Neuronal stem cell (in vitro differentiated cells): ENCODE results near the gene SLC35E1. TPM values are rescaled to one million over a fixed set of nuclear protein-coding genes. Genes with fewer than 3 reads are reported as not detected.

ENCODE experiments used
- DNase-seq: peaks from one replicate; pipeline ENCODE4 v3.0.0-alpha.2; 2013; ENCODE audit warnings: low spot score
- H2AFZ ChIP-seq: one replicate; pipeline ENCODE4 v1.6.1; 2013; ENCODE audit warnings: mild to moderate bottlenecking, low read length, inconsistent platforms
- H2AK5ac ChIP-seq: 2 replicates; pipeline ENCODE4 v1.6.1; 2013; ENCODE audit warnings: low read depth, mild to moderate bottlenecking, inconsistent platforms, low read length, moderate library complexity, mixed read lengths
- H2BK120ac ChIP-seq: 2 replicates; pipeline ENCODE4 v1.6.1; 2013; ENCODE audit warnings: low read depth, mild to moderate bottlenecking, inconsistent platforms, low read length, moderate library complexity, mixed read lengths
- H2BK12ac ChIP-seq: one replicate; pipeline ENCODE4 v1.6.1; 2013; ENCODE audit warnings: low read length, inconsistent platforms
- H2BK15ac ChIP-seq: 2 replicates; pipeline ENCODE4 v1.6.1; 2013; ENCODE audit warnings: mild to moderate bottlenecking, low read length, inconsistent platforms, mixed read lengths
- H2BK5ac ChIP-seq: one replicate; pipeline ENCODE4 v1.6.1; 2013; ENCODE audit warnings: inconsistent platforms, mild to moderate bottlenecking, low read length, moderate library complexity
- H3K14ac ChIP-seq: one replicate; pipeline ENCODE4 v1.6.1; 2013; ENCODE audit warnings: low read length, inconsistent platforms
- H3K18ac ChIP-seq: 2 replicates; pipeline ENCODE4 v1.6.1; 2013; ENCODE audit warnings: low read length, inconsistent platforms
- H3K23ac ChIP-seq: 2 replicates; pipeline ENCODE4 v1.6.1; 2013; ENCODE audit warnings: low read depth, mild to moderate bottlenecking, mixed read lengths, low read length, inconsistent platforms; ENCODE audit not compliant: poor library complexity
- H3K27ac ChIP-seq: replicated peaks from 3 replicates; pipeline ENCODE4 v1.5.1; 2013; ENCODE audit warnings: low read length, inconsistent platforms
- H3K27me3 ChIP-seq, 3 experiments: 2 replicates each; pipeline ENCODE4 v1.6.1; 2013; ENCODE audit warnings: low read length in 3 of 3, mild to moderate bottlenecking in 2 of 3, inconsistent platforms in 1 of 3, low read depth in 1 of 3, mixed read lengths in 1 of 3, moderate library complexity in 1 of 3; ENCODE audit not compliant: control insufficient read depth in 3 of 3, insufficient read depth in 3 of 3
- H3K36me3 ChIP-seq, 2 donors: replicated peaks in 1 of 2; 2 replicates each; pipeline ENCODE4 v1.6.1; 2013; ENCODE audit warnings: low read length in 2 of 2; ENCODE audit not compliant: control insufficient read depth in 2 of 2, insufficient read depth in 2 of 2
- H3K4ac ChIP-seq: 2 replicates; pipeline ENCODE4 v1.6.1; 2013; ENCODE audit warnings: inconsistent platforms, mild to moderate bottlenecking, low read length, moderate library complexity
- H3K4me1 ChIP-seq, 2 donors: 1 replicate in 1 of 2; 2 replicates in 1 of 2; pipeline ENCODE4 v1.6.1; 2013; ENCODE audit warnings: low read length in 2 of 2, low read depth in 1 of 2; ENCODE audit not compliant: control insufficient read depth in 2 of 2, insufficient read depth in 1 of 2
- H3K4me2 ChIP-seq: one replicate; pipeline ENCODE4 v1.6.1; 2013; ENCODE audit warnings: mild to moderate bottlenecking, low read length, inconsistent platforms; ENCODE audit not compliant: insufficient read depth, poor library complexity, severe bottlenecking
- H3K4me3 ChIP-seq, 2 donors: 2 replicates each; pipeline ENCODE4 v1.5.1; 2013; ENCODE audit warnings: low read length in 2 of 2, mild to moderate bottlenecking in 2 of 2, inconsistent platforms in 1 of 2, moderate library complexity in 1 of 2
- H3K79me1 ChIP-seq: one replicate; pipeline ENCODE4 v1.6.1; 2013; ENCODE audit warnings: low read depth, mild to moderate bottlenecking, inconsistent platforms, low read length, moderate library complexity
- H3K9ac ChIP-seq: one replicate; pipeline ENCODE4 v1.6.1; 2013; ENCODE audit warnings: mild to moderate bottlenecking, low read depth, low read length, inconsistent platforms; ENCODE audit not compliant: poor library complexity
- H3K9me3 ChIP-seq, 2 donors: replicated peaks in 1 of 2; 2 replicates each; pipeline versions ENCODE3 to v1.6.1; 2013; ENCODE audit warnings: low read length in 2 of 2, mild to moderate bottlenecking in 2 of 2, inconsistent platforms in 1 of 2, low read depth in 1 of 2, mixed read lengths in 1 of 2, moderate library complexity in 1 of 2; ENCODE audit not compliant: control insufficient read depth in 2 of 2, insufficient read depth in 1 of 2
- H4K8ac ChIP-seq: one replicate; pipeline ENCODE4 v1.6.1; 2013; ENCODE audit warnings: low read depth, mild to moderate bottlenecking, inconsistent platforms, low read length, moderate library complexity
- H4K91ac ChIP-seq: one replicate; pipeline ENCODE4 v1.6.1; 2013; ENCODE audit warnings: low read length, low read depth, mild to moderate bottlenecking, inconsistent platforms; ENCODE audit not compliant: poor library complexity
- WGBS, 2 donors: extraction: QIAGEN DNeasy Blood & Tissue Kit; methylation state at CpG; one replicate each; pipeline ENCODE4 v1.1.7; 2013; ENCODE audit warnings: missing lambda C conversion rate in 2 of 2, mixed read lengths in 1 of 2; ENCODE audit not compliant: insufficient read length in 2 of 2, insufficient replicate concordance in 1 of 2; ENCODE audit errors: extremely low coverage in 2 of 2; 5-methylcytosine and 5-hydroxymethylcytosine counted together
- small RNA-seq: library from polyadenylated mRNA; stranded (forward); fragments of <200 nt; extraction: miRNeasy Mini kit (QIAGEN cat#:217004); gene quantifications from one replicate; pipeline ENCODE3, GENCODE V24; 2013; ENCODE audit not compliant: insufficient read depth

Gene SLC35E1

DNA sequence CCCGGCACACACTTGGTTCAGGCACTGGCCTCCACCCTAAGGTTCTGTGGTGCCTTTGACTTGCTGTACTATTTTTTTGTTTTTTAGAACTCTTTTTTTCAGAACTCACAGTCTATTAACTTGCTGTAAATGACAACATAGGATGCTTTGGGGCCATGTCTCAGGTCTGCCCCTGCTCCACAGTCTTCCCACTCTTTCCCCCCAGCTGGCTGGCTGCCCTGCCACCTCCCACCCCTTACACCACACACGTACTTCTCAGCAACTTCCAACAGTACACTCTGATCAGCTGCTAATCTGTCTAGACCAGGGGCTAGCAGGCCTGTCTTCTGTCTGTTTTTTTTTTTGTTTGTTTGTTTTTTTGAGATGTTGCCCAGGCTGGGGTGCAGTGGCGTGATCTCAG, 67.9 kb downstream of the SLC35E1 start:
- no peak overlapping the region for H2BK120ac ChIP-seq
- no peak overlapping the region for H4K91ac ChIP-seq
- H3K9me3 ChIP-seq, result no peaks in the 10 kb centered on the region
- no peak overlapping the region for H3K18ac ChIP-seq
- no peak overlapping the region for H2AK5ac ChIP-seq
- no peak overlapping the region for H2BK12ac ChIP-seq
- H3K79me1 ChIP-seq, result no peaks in the 10 kb centered on the region
- no peak overlapping the region for H3K4ac ChIP-seq
- H3K27ac ChIP-seq, result no peak overlapping the region
- no peak overlapping the region for H3K9ac ChIP-seq
- H3K27me3 ChIP-seq, result no peaks in the 10 kb centered on the region
- no peak overlapping the region for H3K14ac ChIP-seq
- H3K4me1 ChIP-seq, result no peaks in the 10 kb centered on the region
- WGBS, 2 donors, result no CpG with 5 or more reads among the region's 3 CpGs
- H4K8ac ChIP-seq, result no peak overlapping the region
- H3K23ac ChIP-seq, result no peak overlapping the region
- no peak overlapping the region for H3K4me2 ChIP-seq
- no peak overlapping the region for H2BK15ac ChIP-seq
- H2AFZ ChIP-seq, result no peak overlapping the region
- H2BK5ac ChIP-seq, result no peak overlapping the region
- no peak overlapping the region for H3K4me3 ChIP-seq
- DNase-seq, result no peak
- H3K36me3 ChIP-seq, result peaks cover 20 to 60% of the 10 kb centered on the region in 2 donors

Small RNA genes lying within 50 kb of the gene (small RNA-seq; reads per million reads assigned to genes)
- gene RN7SL146P, result not detected
